ENCODE measurements around the gene TMEM225. TPM values are rescaled to one million over a fixed set of nuclear protein-coding genes. Genes with fewer than 3 reads are reported as not detected.
"Not testable (repeated sequence)": the region's sequence is repeated elsewhere in the genome, so short reads cannot be mapped to it uniquely, and the experiment has no call there.

TMEM225 gene, protein sequence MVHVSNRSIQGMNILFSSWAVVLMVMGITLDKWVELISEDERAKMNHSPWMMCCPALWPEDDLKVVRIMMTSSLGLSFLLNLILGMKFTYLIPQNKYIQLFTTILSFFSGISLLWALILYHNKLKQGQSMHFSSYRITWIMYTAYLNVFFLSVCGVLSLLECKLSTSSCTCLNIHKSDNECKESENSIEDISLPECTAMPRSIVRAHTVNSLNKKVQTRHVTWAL
- total RNA-seq = not detected

- Mint-ChIP-seq H3K27ac (no peak within 1 kb of the TSS), H3K9me3 (no peaks in the 10 kb centered on the region), H3K27me3 (no peaks in the 10 kb centered on the region), H3K4me1 (no peaks in the 10 kb centered on the region), H3K4me3 (no peak within 1 kb of the TSS), H3K36me3 (ENCODE audit: low read depth) (no peaks in the 10 kb centered on the region)
- DNase-seq = no peak
- CTCF ChIA-PET = no interaction called here
- POLR2A ChIA-PET = no interaction called here
These were observed at the start of gene TMEM225 for GRCh38 chr11:123885570-123885969. Gene TMEM225, minus strand, starts transcription at chr11:123885670. Its CDS starts 245 bp downstream, at chr11:123885425.

DNA sequence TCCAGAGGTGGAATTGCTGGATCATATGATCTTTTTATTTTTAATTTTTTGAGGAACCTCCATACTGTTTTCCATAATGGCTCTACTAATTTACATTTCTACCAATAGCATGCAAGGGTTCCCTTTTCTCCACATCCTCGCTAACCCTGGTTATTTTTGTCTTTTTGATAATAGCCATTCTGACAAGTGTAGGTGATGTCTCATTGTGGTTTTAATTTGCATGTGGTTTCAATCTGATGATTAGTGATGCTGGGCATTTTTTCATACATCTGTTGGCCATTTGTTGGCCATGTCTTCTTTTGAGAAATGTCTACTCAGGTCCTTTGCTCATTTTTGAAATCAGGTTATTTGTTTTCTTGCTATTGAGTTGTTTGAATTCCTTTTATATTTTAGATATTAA is 38.6 kb upstream of the TMEM225 start:
- no peak for DNase-seq
- H3K9me3 Mint-ChIP-seq = no peaks in the 10 kb centered on the region
- H3K4me3 Mint-ChIP-seq = no peak overlapping the region
- H3K27ac Mint-ChIP-seq = no peak overlapping the region
- ChIA-PET POLR2A (no interaction called here), CTCF (no interaction called here)
- peaks cover 3% of the 10 kb centered on the region for H3K27me3 Mint-ChIP-seq
- no peaks in the 10 kb centered on the region for H3K4me1 Mint-ChIP-seq
- no peaks in the 10 kb centered on the region for H3K36me3 Mint-ChIP-seq (ENCODE audit: low read depth)

DNA sequence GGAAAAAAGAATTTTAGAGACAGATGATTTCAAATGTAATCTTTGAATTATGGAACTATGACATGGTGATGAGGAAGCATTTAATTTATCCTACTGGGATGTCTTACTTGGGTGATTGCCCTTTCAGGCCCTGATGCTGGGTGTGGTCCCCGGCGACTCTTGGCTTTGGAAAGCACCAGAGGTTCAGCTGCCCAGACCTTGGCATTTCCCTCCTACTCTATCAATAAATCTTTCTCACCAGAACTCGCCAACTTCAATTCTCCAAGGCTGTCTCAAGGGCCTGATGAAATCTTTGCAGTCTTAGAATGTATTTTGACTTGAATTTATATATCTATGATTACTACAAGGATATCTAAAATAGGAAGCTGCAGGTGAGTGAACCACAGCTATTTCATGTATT is 35.5 kb upstream of the TMEM225 start:
- H3K4me1 Mint-ChIP-seq = no peaks in the 10 kb centered on the region
- H3K27me3 Mint-ChIP-seq = peaks cover 3% of the 10 kb centered on the region
- no peak overlapping the region for H3K4me3 Mint-ChIP-seq
- DNase-seq = no peak
- no peaks in the 10 kb centered on the region for H3K36me3 Mint-ChIP-seq (ENCODE audit: low read depth)
- ChIA-PET POLR2A (no interaction called here), CTCF (no interaction called here)
- no peak overlapping the region for H3K27ac Mint-ChIP-seq
- no peaks in the 10 kb centered on the region for H3K9me3 Mint-ChIP-seq

DNA sequence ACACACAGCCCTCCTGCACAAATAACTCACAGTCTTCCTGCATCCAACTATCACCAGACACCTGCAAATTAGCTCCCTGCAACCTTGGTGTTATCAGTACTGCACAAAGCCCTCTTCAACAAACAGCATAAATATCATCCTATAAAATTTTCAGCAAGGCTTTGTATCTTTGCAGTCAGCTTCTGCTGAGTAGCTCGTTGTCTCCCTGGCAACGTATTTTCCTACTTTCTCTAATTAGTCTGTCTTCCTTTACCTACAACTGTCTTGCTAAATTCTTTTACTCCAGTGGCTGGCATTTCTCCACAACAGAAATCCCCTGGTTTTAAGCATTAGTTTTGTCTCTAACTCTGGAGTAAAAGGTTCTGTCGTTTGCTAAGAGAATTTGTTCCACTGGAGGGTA is 20.4 kb upstream of the TMEM225 start:
- no peak overlapping the region for H3K4me3 Mint-ChIP-seq
- CTCF ChIA-PET = no interaction called here
- no peak for DNase-seq
- peaks cover 4% of the 10 kb centered on the region for H3K27me3 Mint-ChIP-seq
- no peaks in the 10 kb centered on the region for H3K36me3 Mint-ChIP-seq (ENCODE audit: low read depth)
- no peaks in the 10 kb centered on the region for H3K9me3 Mint-ChIP-seq
- H3K27ac Mint-ChIP-seq = no peak overlapping the region
- H3K4me1 Mint-ChIP-seq = no peaks in the 10 kb centered on the region
- POLR2A ChIA-PET = no interaction called here

GRCh38 chr11:123904932-123905331 is 19.5 kb upstream of the TMEM225 start:
- Mint-ChIP-seq H3K4me3 (no peak overlapping the region), H3K9me3 (no peaks in the 10 kb centered on the region), H3K36me3 (ENCODE audit: low read depth) (no peaks in the 10 kb centered on the region), H3K27me3 (peaks cover 4% of the 10 kb centered on the region), H3K4me1 (no peaks in the 10 kb centered on the region), H3K27ac (no peak overlapping the region)
- DNase-seq = no peak
- POLR2A ChIA-PET = no interaction called here
- CTCF ChIA-PET = no interaction called here

GRCh38 chr11:123903932-123904331 is 18.5 kb upstream of the TMEM225 start:
- no peaks in the 10 kb centered on the region for H3K4me1 Mint-ChIP-seq
- H3K27me3 Mint-ChIP-seq = peaks cover 4% of the 10 kb centered on the region
- no peak for DNase-seq
- no peak overlapping the region for H3K27ac Mint-ChIP-seq
- no peak overlapping the region for H3K4me3 Mint-ChIP-seq
- H3K9me3 Mint-ChIP-seq = no peaks in the 10 kb centered on the region
- H3K36me3 Mint-ChIP-seq (ENCODE audit: low read depth) = no peaks in the 10 kb centered on the region
- CTCF ChIA-PET = no interaction called here
- POLR2A ChIA-PET = no interaction called here

DNA sequence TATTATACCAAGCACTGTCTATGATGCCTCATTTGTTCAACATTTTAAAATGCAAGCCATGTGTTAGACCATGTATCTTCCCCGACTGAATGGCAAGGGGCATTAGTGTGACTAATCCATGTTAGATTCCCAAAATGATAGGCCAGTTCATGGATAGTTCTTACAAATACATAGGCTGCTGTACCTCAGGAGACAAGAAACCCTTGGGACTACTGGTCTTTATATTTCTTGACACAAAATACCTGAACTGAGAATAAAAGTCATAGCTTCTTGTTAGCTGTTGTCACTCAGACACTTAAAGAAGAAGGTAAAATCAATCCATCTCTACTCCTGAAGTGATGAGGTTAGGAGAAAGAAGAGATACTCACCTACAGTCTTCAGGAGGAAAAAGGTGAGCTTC is 16.4 kb upstream of the TMEM225 start, which contains the start of gene OR8D4:
OR8D4 (plus strand) TSS at position 301 of the 400 bp plus-strand sequence. CDS start 4,265 bp downstream, outside the sequence.
- CTCF ChIA-PET = no interaction called here

DNA sequence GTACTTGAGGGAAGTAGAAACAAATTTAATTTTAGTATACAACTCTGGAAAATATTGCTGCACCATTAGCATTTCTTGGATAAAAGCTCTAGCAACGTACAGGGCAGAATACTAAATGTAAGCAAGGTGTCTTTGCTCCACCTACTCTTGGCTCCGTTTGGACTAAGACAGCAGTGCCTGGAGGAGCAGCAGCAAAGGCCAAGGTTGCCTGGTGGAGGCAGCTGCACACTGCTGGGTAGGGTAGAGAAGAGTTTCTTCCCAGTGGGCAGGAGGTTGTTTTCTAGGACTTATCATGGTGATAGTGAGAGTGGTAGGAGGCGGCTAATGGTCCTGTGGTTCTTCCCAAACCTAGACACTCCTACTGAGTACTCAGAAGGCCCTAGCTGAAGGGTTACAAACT is 14.3 kb upstream of the TMEM225 start:
- no peaks in the 10 kb centered on the region for H3K36me3 Mint-ChIP-seq (ENCODE audit: low read depth)
- H3K4me3 Mint-ChIP-seq = no peak overlapping the region
- ChIA-PET CTCF (interaction anchor here (1.3 kb wide), 1 partner anchor 11 kb away, joined by 3 read pairs; no protein-coding TSS in a partner anchor), POLR2A (no interaction called here)
- no peaks in the 10 kb centered on the region for H3K27me3 Mint-ChIP-seq
- no peak overlapping the region for H3K27ac Mint-ChIP-seq
- no peaks in the 10 kb centered on the region for H3K4me1 Mint-ChIP-seq
- DNase-seq = no peak
- no peaks in the 10 kb centered on the region for H3K9me3 Mint-ChIP-seq

More for the DNA sequence above, 16.4 kb upstream of the TMEM225 start, which contains the start of gene OR8D4:
- H3K36me3 Mint-ChIP-seq (ENCODE audit: low read depth) = no peaks in the 10 kb centered on the region
- no peaks in the 10 kb centered on the region for H3K27me3 Mint-ChIP-seq
- no peaks in the 10 kb centered on the region for H3K9me3 Mint-ChIP-seq
- no peak for DNase-seq
- POLR2A ChIA-PET = no interaction called here
- H3K4me1 Mint-ChIP-seq = no peaks in the 10 kb centered on the region
- no peak within 1 kb of the TSS for H3K4me3 Mint-ChIP-seq
- no peak within 1 kb of the TSS for H3K27ac Mint-ChIP-seq

- CTCF ChIA-PET = no interaction called here
- POLR2A ChIA-PET = no interaction called here
These were observed 6.6 kb upstream of the TMEM225 start for GRCh38 chr11:123892031-123892430.

DNA sequence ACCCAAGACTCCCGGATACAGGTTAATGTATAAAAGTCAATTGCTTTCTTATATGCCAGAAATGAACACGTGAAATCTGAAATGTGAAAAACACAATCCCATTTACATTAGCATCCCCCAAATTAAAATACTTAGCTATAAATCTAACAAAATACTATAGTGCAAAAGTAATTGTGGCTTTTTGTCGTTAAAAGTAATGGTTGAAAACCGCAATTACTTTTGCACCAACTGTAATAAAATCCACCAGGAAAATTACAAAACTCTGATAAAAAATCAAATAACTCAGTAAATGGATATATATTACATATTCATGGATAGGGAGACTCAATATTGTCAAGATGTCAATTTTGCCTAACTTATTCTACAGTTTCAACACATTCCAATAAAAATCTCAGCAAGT is 4.6 kb downstream of the TMEM225 start:
- ChIA-PET POLR2A (no interaction called here), CTCF (no interaction called here)
- H3K4me3 Mint-ChIP-seq = no peak overlapping the region
- no peaks in the 10 kb centered on the region for H3K9me3 Mint-ChIP-seq
- H3K27ac Mint-ChIP-seq = no peak overlapping the region
- no peaks in the 10 kb centered on the region for H3K36me3 Mint-ChIP-seq (ENCODE audit: low read depth)
- H3K4me1 Mint-ChIP-seq = no peaks in the 10 kb centered on the region
- no peaks in the 10 kb centered on the region for H3K27me3 Mint-ChIP-seq
- DNase-seq = no peak

More at GRCh38 chr11:123892031-123892430, 6.6 kb upstream of the TMEM225 start:
- H3K27me3 Mint-ChIP-seq = no peaks in the 10 kb centered on the region
- no peak overlapping the region for H3K27ac Mint-ChIP-seq
- H3K4me3 Mint-ChIP-seq = no peak overlapping the region
- no peaks in the 10 kb centered on the region for H3K4me1 Mint-ChIP-seq
- H3K36me3 Mint-ChIP-seq (ENCODE audit: low read depth) = no peaks in the 10 kb centered on the region
- no peak for DNase-seq
- H3K9me3 Mint-ChIP-seq = no peaks in the 10 kb centered on the region

GRCh38 chr11:123867795-123868194 is 17.7 kb downstream of the TMEM225 start:
- H3K27me3 Mint-ChIP-seq; CTCF ChIA-PET; H3K4me3 Mint-ChIP-seq; DNase-seq; H3K36me3 Mint-ChIP-seq (ENCODE audit: low read depth); POLR2A ChIA-PET; H3K27ac Mint-ChIP-seq; H3K9me3 Mint-ChIP-seq; H3K4me1 Mint-ChIP-seq: not testable (repeated sequence)

- H3K4me1 Mint-ChIP-seq; H3K27me3 Mint-ChIP-seq; CTCF ChIA-PET; POLR2A ChIA-PET; DNase-seq; H3K4me3 Mint-ChIP-seq; H3K27ac Mint-ChIP-seq; H3K9me3 Mint-ChIP-seq; H3K36me3 Mint-ChIP-seq (ENCODE audit: low read depth): not testable (repeated sequence)
These were observed 20.2 kb downstream of the TMEM225 start for GRCh38 chr11:123865293-123865692.

DNA sequence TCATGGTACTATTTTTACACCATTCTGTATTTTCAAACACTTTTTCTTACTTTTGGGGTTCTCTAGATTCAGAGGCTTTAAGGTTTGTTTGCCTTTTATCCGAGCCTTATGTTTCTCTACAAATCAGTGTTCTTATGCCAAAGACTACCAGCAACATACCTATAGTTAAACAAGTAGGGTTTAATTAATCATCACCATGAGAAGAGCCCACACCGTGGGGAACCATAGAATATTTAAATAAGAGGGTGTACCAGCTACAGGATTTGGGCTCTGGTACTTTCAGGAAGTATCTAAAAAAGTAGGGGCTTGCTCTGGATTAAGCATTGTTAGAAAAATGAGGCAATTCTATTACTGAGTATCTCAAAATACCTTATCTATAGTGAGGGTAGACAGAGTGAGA is 25.7 kb downstream of the TMEM225 start:
- CTCF ChIA-PET = no interaction called here
- H3K4me3 Mint-ChIP-seq = no peak overlapping the region
- H3K9me3 Mint-ChIP-seq = no peaks in the 10 kb centered on the region
- peaks cover 1% of the 10 kb centered on the region for H3K27me3 Mint-ChIP-seq
- H3K4me1 Mint-ChIP-seq = no peaks in the 10 kb centered on the region
- POLR2A ChIA-PET = no interaction called here
- no peak for DNase-seq
- no peaks in the 10 kb centered on the region for H3K36me3 Mint-ChIP-seq (ENCODE audit: low read depth)
- no peak overlapping the region for H3K27ac Mint-ChIP-seq

DNA sequence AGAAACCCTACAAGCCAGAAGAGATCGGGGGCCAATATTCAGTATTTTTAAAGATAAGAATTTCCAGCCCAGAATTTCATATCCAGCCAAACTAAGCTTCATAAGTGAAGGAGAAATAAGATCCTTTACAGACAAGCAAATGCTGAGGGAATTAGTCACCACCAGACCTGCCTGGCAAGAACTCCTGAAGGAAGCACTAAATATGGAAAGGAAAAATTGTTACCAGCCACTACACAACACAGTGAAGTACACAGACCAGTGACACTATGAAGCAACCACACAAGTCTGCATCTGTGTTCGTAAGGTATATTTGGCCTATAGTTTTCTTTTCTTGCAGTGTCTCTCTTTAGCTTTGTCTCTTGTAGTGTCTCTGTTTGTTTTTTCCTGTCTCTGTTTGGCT is 29.0 kb downstream of the TMEM225 start:
- Mint-ChIP-seq H3K27ac (no peak overlapping the region), H3K27me3 (peaks cover 1% of the 10 kb centered on the region), H3K9me3 (no peaks in the 10 kb centered on the region), H3K36me3 (ENCODE audit: low read depth) (no peaks in the 10 kb centered on the region), H3K4me1 (no peaks in the 10 kb centered on the region), H3K4me3 (no peak overlapping the region)
- DNase-seq = no peak
- CTCF ChIA-PET = no interaction called here
- POLR2A ChIA-PET = no interaction called here

Measured in activated CD4-positive, alpha-beta T cell treated with anti-CD3 and anti-CD28 coated beads, Interleukin-2, amount 10 ng/mL, durations not matched to agents 7 days and 5 days (primary cell).